GOT3 (cell line): Measurements from ENCODE around the gene SNTB2.
"Not testable (repeated sequence)": the region's sequence is repeated elsewhere in the genome, so short reads cannot be mapped to it uniquely, and the experiment has no call there.

ENCODE experiments used
- DNase-seq: peaks from one replicate; lab custom pipeline; 2025; ENCODE audit warnings: mixed read lengths; lab: John Stamatoyannopoulos, UW

Gene SNTB2

DNA sequence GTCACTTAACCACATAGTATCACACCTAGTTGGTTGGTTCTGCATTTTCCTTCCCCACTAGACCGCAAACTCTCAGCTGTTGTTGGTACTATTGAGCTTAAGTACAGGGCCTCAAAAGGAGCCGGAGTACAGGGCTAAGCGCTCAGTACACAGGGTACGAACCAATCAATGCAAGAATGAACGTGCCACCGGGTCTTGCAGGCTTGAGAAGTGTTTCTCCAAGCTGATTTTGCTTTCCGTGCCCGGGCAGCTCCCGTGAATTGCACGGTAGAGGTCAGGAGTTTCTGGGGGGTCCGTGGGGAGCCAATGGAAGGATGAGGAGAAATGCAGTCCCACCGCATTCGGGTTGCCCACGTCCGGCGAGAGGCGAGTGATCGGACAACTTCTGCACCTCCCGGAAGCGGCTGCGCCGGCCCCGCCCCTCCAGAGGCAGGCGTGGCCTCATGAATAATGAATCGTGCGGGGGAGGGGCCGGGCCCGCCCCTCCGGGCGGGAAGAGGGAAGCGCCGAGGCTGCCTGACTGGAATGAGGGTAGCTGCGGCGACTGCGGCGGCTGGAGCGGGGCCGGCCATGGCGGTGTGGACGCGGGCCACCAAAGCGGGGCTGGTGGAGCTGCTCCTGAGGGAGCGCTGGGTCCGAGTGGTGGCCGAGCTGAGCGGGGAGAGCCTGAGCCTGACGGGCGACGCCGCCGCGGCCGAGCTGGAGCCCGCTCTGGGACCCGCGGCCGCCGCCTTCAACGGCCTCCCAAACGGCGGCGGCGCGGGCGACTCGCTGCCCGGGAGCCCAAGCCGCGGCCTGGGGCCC, at the start of gene SNTB2:
Gene SNTB2 (plus strand): TSS at position 523 of the 804 bp plus-strand sequence. CDS start 3 bp downstream, at position 526.
- DNase-seq, result peak; percentile 55

DNA sequence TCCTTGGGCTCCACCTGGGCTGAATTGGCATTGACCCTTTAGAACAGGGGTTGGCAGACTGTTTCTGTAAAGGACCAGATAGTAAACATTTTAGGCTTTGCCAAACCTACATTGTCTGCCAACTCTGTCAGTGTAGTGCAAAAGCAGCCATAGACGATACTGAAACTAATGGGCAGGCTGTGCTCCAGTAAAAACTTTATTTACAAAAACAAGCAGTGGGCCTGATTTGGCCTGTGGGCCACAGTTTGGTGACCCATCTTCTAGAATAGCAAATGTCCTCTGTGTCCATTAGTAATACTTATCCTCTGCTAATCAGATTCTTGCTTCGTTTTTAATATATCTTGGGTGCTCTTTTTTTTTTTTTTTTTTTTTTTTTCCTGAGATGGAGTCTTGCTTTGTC, 48.4 kb upstream of the SNTB2 start:
- no peak for DNase-seq

DNA sequence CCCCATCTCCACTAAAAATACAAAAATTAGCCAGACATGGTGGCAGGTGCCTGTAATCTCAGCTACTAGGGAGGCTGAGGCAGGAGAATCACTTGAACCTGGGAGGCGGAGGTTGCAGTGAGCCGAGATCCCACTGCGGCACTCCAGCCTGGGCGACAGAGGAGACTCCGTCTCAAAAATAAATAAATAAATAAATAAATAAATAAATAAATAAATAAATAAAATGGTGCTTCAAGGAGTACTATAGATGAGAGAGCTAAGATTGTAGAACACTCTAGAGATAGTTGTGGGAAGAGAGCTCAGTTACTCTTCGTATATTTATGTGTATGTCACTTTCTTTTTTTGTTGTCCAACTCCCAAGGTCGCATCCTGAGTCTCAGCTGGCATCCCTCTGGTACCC, 47.5 kb upstream of the SNTB2 start:
- DNase-seq, result not testable (repeated sequence)

DNA sequence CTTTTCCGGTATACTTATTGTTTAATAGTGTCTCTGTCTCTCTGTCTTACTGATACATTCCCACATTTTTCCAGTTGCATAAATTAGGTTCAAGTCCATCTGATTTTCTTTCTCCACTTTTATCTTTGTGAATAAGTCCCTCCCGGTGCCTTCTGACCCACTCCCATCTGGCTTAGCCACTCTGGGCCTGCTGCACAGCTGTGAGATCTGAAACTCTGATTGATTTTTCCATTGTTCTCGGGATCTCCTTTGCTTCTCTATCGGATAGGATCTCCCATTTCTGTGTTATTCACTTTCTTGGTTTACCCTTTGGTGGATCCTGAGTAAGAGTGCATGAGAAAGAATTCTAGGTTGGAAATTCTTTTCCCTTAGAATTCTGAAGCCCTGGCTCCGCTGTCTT, 46.0 kb upstream of the SNTB2 start:
- DNase-seq, result no peak

DNA sequence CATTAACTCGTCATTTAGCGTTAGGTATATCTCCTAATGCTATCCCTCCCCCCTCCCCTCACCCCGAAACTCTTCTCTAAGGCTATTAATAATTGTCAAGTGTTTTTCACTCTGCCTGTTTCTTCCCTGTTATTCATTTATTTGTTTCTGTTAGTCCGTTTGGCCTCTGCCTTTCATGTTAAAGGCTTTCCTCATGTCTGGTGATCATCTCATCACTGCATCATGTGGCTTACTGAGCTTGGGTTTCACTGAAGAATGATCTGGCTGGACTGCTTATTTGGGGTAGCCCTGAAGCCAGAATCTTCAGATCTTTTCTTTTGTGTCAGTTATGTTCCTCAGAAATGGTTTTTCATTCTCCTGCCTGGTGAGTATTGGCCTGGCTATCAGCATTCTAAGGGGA, 45.0 kb upstream of the SNTB2 start:
- no peak for DNase-seq

DNA sequence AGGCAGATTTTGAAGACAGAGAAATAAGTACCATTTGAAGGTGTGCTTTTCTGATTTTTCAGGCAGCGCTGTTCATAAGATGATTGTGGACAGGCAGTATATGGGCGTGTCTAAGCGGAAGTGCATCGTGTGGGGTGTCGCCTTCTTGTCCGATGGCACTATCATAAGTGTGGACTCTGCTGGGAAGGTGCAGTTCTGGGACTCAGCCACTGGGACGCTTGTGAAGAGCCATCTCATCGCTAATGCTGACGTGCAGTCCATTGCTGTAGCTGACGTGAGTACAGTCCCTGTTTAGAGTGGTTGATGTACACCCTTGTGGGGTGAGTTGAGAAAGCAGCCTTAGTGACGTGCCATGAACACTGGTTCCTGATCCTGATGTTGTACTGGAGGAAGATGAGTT, 43.8 kb upstream of the SNTB2 start:
- no peak for DNase-seq

- no peak for DNase-seq
These were observed 41.3 kb upstream of the SNTB2 start for GRCh38 chr16:69145658-69146057.

DNA sequence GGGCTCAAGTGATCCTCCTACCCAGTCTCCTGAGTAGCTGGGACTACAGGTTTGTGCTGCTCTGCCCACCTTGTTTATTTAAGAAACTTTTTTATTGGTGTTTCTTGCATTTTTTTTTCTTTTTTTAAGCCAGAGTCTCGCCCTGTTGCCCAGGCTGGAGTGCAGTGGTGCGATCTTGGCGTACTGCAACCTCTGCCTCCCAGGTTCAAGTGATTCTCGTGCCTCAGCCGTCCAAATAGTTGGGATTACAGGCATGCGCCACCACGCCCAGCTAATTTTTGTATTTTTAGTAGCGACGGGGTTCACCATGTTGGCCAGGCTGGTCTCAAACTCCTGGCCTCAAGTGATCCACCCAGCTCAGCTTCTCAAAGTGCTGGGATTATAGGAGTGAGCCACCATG, 37.3 kb upstream of the SNTB2 start:
- DNase-seq, result not testable (repeated sequence)

DNA sequence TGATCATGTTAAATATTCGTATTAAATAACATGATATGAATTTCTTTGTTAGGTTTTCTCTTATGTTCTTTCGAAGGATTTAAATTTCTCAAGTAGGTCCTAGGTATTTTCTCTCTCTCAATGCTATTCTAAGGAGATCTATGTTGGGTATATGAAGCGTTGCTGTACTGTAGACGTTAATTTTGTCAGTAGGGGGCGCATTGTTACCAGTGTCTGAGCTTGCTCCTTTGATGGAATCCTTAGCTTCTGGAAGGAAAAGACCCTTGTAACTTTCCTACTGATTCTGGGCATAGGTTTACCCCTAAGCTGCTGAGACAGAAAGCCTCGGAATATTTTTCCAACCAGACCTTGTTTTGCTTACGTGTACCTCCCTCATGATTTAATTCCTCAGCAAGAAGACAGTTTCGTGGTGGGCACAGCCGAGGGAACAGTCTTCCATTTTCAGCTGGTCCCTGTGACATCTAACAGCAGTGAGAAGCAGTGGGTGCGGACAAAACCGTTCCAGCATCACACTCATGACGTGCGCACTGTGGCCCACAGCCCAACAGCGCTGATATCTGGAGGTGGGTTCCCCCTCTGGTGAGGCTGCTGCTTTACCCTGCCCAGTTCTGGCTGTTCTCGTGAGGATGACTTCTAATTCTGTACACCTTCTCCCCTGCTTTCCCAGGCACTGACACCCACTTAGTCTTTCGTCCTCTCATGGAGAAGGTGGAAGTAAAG, 36.7 kb upstream of the SNTB2 start:
- no peak for DNase-seq

DNA sequence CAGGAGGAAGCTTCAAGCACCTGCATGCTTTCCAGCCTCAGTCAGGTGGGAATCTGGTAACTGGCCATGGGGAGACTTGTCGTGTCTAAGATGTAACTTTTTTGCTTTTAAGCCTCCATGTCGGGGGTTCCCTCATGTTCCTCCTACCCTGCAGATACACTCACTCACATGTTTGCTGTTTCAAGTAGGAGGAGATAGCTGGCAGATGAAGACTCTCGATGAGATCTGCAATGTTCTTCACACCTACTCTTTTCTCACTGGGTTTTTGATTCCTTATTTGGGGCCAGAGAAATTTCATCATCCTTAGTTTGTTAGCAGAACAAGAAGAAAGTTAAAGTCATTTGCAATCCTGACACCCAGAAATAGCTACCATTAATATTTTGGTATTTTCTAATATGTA, 29.8 kb upstream of the SNTB2 start:
- no peak for DNase-seq

- DNase-seq, result no peak
These were observed 26.8 kb upstream of the SNTB2 start for GRCh38 chr16:69160192-69160591.

- no peak for DNase-seq
These were observed 21.4 kb upstream of the SNTB2 start for GRCh38 chr16:69165584-69165983.

DNA sequence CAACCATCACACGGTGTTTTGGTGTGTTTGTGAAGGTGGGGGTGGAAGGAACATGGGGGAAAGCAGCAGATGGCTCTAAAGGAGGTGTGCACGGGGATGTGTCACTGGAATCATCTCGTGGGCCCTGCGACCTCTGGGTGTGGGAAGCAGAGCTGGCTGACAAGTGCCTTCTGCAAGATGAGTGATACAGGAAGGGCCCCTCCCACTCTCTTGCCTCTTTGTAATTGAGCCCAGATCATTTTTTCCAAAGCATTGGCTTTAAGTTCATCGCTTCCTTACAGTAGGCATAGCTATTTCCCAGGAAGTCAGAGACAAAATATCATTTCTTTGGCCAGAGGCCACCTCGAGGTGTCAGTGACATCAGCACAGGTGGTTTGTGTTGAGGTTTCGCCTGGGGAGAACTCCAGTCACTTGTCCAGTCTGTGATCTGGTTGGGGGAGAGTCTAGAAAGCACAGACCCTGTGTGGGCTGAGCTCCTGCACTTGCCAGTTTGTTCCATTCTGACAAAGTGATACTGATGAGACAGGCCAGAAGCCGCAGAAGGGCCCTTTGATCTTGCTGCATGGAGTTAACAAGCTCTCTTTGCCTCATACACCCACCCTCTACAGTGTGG, 20.6 kb upstream of the SNTB2 start:
- DNase-seq, result no peak

GRCh38 chr16:69166946-69167930, 19.7 kb upstream of the SNTB2 start:
- DNase-seq, result no peak

GRCh38 chr16:69169051-69169450, 17.9 kb upstream of the SNTB2 start:
- DNase-seq, result no peak

GRCh38 chr16:69169607-69170352, 17.2 kb upstream of the SNTB2 start:
- DNase-seq, result no peak

GRCh38 chr16:69171325-69172084, 15.5 kb upstream of the SNTB2 start:
- no peak for DNase-seq

- no peak for DNase-seq
These were observed 10.7 kb upstream of the SNTB2 start for GRCh38 chr16:69176033-69176800.

- DNase-seq, result no peak
These were observed 7.5 kb upstream of the SNTB2 start for GRCh38 chr16:69179328-69180010.
